Osteocyte (in vitro differentiated cells): ENCODE measurements around the gene WRNIP1. TPM values are rescaled to one million over a fixed set of nuclear protein-coding genes. Genes with fewer than 3 reads are reported as not detected.

Experiments used
- DNase-seq: peaks from one replicate; pipeline ENCODE4 v3.0.0; 2021; ENCODE audit warnings: mixed read lengths; ENCODE audit not compliant: unreplicated experiment; ENCODE audit errors: extremely low spot score
- H3K27ac Mint-ChIP-seq: one replicate; pipeline ENCODE4 v1.8.0; 2021; ENCODE audit warnings: mild to moderate bottlenecking, mixed read lengths; ENCODE audit not compliant: unreplicated experiment
- H3K27me3 Mint-ChIP-seq: one replicate; pipeline ENCODE4 v1.8.0; 2021; ENCODE audit warnings: mixed read lengths; ENCODE audit not compliant: unreplicated experiment
- H3K36me3 Mint-ChIP-seq: one replicate; pipeline ENCODE4 v1.8.0; 2021; ENCODE audit warnings: mixed read lengths; ENCODE audit not compliant: unreplicated experiment
- H3K4me1 Mint-ChIP-seq: one replicate; pipeline ENCODE4 v1.8.0; 2021; ENCODE audit warnings: mixed read lengths; ENCODE audit not compliant: unreplicated experiment
- H3K4me3 Mint-ChIP-seq: one replicate; pipeline ENCODE4 v1.8.0; 2021; ENCODE audit warnings: mild to moderate bottlenecking, moderate library complexity, mixed read lengths; ENCODE audit not compliant: unreplicated experiment
- H3K9me3 Mint-ChIP-seq: one replicate; pipeline ENCODE4 v1.8.0; 2021; ENCODE audit warnings: mixed read lengths; ENCODE audit not compliant: unreplicated experiment
- CTCF ChIP-seq: fragments of 200-600 bp; sonication (generic); IDR thresholded peaks from 2 replicates; pipeline ENCODE4 v1.5.0; 2021; ENCODE audit warnings: antibody characterized with exemption, mild to moderate bottlenecking, moderate library complexity
- long read RNA-seq: library from polyadenylated mRNA; unstranded; transcript quantifications from one replicate; pipeline ENCODE4 v2.0.0, GENCODE V29; 2021
- total RNA-seq: library from RNA; stranded (reverse); gene quantifications from 2 replicates; pipeline ENCODE4 v1.2.1, GENCODE V29; 2021

Gene WRNIP1
- 35.9 and 40.6 TPM in 2 replicates for total RNA-seq
- long read RNA-seq, partial matches to known transcripts = 5 of 15 reads
- long read RNA-seq, other reads (novel, unspliced or antisense) = 4 of 15 reads

DNA sequence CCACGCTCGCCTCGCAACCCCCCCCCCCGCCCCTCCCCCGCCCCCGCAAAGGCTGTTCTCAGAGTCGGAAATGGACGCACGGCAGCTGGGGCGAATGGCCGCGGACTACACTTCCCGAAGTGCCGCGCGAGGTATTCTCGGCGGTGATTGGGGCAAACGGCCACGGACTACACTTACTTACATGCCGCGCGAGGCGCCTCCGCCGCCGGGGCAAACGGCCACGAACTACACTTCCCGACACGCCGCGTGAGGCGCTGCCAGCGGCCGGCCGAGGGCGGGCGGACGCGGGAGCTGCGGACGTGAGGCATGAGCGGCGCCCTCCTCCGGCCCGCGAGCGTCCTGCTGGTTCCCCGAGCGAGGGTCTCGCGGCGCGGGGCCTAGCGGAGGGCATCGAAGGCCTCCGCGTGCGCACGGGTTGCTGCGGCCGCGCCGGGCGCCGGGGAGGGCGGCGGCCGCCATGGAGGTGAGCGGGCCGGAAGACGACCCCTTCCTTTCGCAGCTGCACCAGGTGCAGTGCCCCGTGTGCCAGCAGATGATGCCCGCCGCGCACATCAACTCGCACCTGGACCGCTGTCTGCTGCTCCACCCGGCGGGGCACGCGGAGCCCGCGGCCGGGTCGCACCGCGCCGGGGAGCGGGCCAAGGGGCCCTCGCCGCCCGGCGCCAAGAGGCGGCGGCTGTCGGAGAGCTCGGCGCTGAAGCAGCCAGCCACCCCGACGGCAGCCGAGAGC, at the start of gene WRNIP1:
Gene WRNIP1, plus strand, starts transcription at position 228 of the 730 bp plus-strand sequence. Its CDS starts 230 bp downstream, at position 458.
- peak; percentile 100 for DNase-seq
- H3K27ac Mint-ChIP-seq = peak within 1 kb of the TSS; percentile 100
- H3K4me1 Mint-ChIP-seq = peaks cover 42% of the 10 kb centered on the region
- peak within 1 kb of the TSS; percentile 95 for H3K4me3 Mint-ChIP-seq
- H3K36me3 Mint-ChIP-seq = peaks cover 4% of the 10 kb centered on the region
- peak; percentile 78 for TF ChIP-seq CTCF
- H3K27me3 Mint-ChIP-seq = no peaks in the 10 kb centered on the region
- H3K9me3 Mint-ChIP-seq = no peaks in the 10 kb centered on the region

DNA sequence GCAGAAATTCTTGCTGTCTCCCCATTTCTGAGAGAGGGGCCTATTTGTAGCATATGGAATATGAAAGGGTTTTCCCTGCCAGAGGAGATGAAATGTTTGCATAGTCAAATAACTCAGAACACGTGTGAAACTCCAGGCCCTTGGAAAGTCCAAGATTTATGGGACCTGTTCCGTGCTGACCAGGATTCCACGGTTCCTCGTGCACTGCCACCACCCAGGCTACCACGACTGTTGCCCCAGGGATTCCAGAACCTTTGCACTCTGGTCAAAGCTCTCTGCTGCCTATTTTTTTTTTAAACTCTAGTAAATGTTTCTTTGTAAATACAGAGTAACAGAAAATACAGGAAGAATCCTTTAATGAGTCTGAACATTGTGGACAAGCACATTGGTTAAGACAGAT, 49.5 kb upstream of the WRNIP1 start:
- TF ChIP-seq CTCF = no peak
- H3K4me3 Mint-ChIP-seq = no peak overlapping the region
- no peak overlapping the region for H3K27ac Mint-ChIP-seq
- peaks cover 2% of the 10 kb centered on the region for H3K36me3 Mint-ChIP-seq
- no peak for DNase-seq
- no peaks in the 10 kb centered on the region for H3K27me3 Mint-ChIP-seq
- H3K9me3 Mint-ChIP-seq = peaks cover 6% of the 10 kb centered on the region
- H3K4me1 Mint-ChIP-seq = peaks cover 10% of the 10 kb centered on the region

- no peak for DNase-seq
- H3K4me3 Mint-ChIP-seq = no peak overlapping the region
- peaks cover 3% of the 10 kb centered on the region for H3K9me3 Mint-ChIP-seq
- H3K27me3 Mint-ChIP-seq = no peaks in the 10 kb centered on the region
- no peak for TF ChIP-seq CTCF
- H3K4me1 Mint-ChIP-seq = peaks cover 10% of the 10 kb centered on the region
- peaks cover 2% of the 10 kb centered on the region for H3K36me3 Mint-ChIP-seq
- H3K27ac Mint-ChIP-seq = no peak overlapping the region
Measured at GRCh38 chr6:2716936-2717700, 48.1 kb upstream of the WRNIP1 start.

- peaks cover 2% of the 10 kb centered on the region for H3K36me3 Mint-ChIP-seq
- H3K4me3 Mint-ChIP-seq = no peak overlapping the region
- no peaks in the 10 kb centered on the region for H3K27me3 Mint-ChIP-seq
- no peak for TF ChIP-seq CTCF
- DNase-seq = no peak
- H3K4me1 Mint-ChIP-seq = peaks cover 10% of the 10 kb centered on the region
- peaks cover 6% of the 10 kb centered on the region for H3K9me3 Mint-ChIP-seq
- no peak overlapping the region for H3K27ac Mint-ChIP-seq
Measured at GRCh38 chr6:2718334-2719092, 46.7 kb upstream of the WRNIP1 start.
